Body of pancreas (tissue), 4 donors: ENCODE data around the gene PRKAR1A. TPM values are rescaled to one million over a fixed set of nuclear protein-coding genes. Genes with fewer than 3 reads are reported as not detected.
A peak's percentile ranks its signal among the peaks of the same experiment; 100 is the strongest.

Source experiments
- ATAC-seq: fragments of 150-250 bp; one replicate; pipeline ENCODE4 v1.9.1; 2016
- DNase-seq, 4 donors: peaks; one replicate each; pipeline ENCODE4 v3.0.0-alpha.2; 2019
- H3K27ac ChIP-seq, 4 donors: fragments of 200-600 bp; sonication (generic); 1 replicate in 3 of 4; 2 replicates in 1 of 4; pipeline versions ENCODE4 v1.5.1 to v1.6.1; 2016 to 2019; ENCODE audit warnings: mild to moderate bottlenecking in 1 of 4, mixed read lengths in 1 of 4, moderate library complexity in 1 of 4
- H3K27me3 ChIP-seq, 2 donors: fragments of 200-600 bp; sonication (generic); one replicate each; pipeline ENCODE4 v1.6.0; 2016; ENCODE audit warnings: mild to moderate bottlenecking in 1 of 2
- H3K36me3 ChIP-seq, 2 donors: fragments of 200-600 bp; sonication (generic); replicated peaks in 1 of 2; 2 replicates each; pipeline ENCODE4 v1.5.1; 2016; ENCODE audit warnings: low read depth in 2 of 2; ENCODE audit not compliant: insufficient read depth in 1 of 2
- H3K4me1 ChIP-seq: fragments of 200-600 bp; sonication (generic); one replicate; pipeline ENCODE4 v1.6.0; 2016
- H3K4me3 ChIP-seq, 2 donors: fragments of 200-600 bp; sonication (generic); 1 replicate in 1 of 2; 2 replicates in 1 of 2; pipeline ENCODE4 v1.5.1; 2016 to 2019
- H3K9me3 ChIP-seq, 3 donors: fragments of 200-600 bp; sonication (generic); 1 replicate in 2 of 3; 2 replicates in 1 of 3; pipeline ENCODE4 v1.5.1; 2016
- POLR2A ChIP-seq, 3 donors: fragments of 450-650 bp; IDR thresholded peaks; one replicate each; pipeline ENCODE4 v1.6.1; 2016; ENCODE audit warnings: antibody characterized with exemption in 3 of 3, mild to moderate bottlenecking in 2 of 3
- WGBS, 2 donors: methylation state at CpG; one replicate each; pipeline ENCODE4 v1.1.5; 2017; 5-methylcytosine and 5-hydroxymethylcytosine counted together
- intact Hi-C: fragments of 100-400 bp; cut with DNase I; formaldehyde crosslinking; loops from one replicate; pipeline ENCODE4 v1.15.1; 2023
- total RNA-seq, 2 donors: library from RNA; depleted of rRNA; stranded (reverse); fragments of >200 nt; gene quantifications; one replicate each; pipeline ENCODE4 v1.1.0, GENCODE V29; 2016
- TF ChIP-seq, protein P1 (sequence below), 7 experiments: fragments of 450-650 bp in 4 of 7; fragments of 200-600 bp in 3 of 7; sonication (generic) in 3 of 7; IDR thresholded peaks; one replicate each; pipeline ENCODE4 v1.5.1; 2016 to 2019; ENCODE audit warnings: antibody characterized with exemption in 7 of 7

PRKAR1A gene
- total RNA-seq, 2 donors from 2014 or later, result 71.2 to 80.7 TPM

DNA sequence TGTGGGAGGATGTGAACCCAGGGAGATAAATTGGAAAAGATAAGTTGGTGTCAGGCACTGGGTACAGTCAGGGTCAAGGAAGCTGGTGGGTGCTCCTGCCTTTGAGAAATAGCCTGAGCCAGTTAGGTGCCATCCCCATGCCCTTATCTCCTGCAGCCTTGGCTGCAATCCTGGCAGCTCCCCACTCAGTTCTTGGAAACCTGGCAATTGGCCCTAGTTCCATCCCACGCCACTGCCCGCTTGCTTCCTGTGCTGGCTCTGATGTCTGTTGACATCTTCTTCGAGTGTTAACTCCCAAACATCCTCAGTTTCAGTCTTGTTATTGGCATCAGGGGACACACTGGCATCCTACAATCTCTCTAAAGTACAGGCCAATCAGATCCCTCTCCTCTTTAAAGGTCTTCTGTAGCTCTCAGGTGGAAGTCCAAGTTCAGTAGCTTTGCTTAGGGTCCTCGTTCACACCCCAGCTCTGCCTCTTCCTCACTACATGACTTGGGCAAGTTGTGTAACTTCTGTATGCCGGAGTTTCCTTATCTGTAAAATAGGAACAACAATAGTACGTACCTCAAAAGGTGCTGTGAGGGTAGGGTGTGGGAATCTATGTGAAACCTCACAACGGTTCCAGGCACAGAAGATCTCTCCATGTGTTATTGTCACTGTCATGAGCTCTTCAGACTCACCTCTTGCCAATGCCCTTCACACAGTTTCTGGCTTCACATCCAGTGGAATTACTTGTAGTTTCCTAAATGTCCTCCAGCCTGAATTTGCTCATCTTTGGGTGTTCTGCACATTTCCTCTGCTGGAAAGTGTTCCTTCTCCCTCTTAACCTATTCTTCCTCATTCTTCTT lies 13.5 kb upstream of the PRKAR1A start:
- peak overlapping the region in 1 of 4 donors; percentile 68 for H3K27ac ChIP-seq
- no peak for TF ChIP-seq POLR2A (IDR thresholded peaks at IDR 0.05)
- TF ChIP-seq, protein P1, sequence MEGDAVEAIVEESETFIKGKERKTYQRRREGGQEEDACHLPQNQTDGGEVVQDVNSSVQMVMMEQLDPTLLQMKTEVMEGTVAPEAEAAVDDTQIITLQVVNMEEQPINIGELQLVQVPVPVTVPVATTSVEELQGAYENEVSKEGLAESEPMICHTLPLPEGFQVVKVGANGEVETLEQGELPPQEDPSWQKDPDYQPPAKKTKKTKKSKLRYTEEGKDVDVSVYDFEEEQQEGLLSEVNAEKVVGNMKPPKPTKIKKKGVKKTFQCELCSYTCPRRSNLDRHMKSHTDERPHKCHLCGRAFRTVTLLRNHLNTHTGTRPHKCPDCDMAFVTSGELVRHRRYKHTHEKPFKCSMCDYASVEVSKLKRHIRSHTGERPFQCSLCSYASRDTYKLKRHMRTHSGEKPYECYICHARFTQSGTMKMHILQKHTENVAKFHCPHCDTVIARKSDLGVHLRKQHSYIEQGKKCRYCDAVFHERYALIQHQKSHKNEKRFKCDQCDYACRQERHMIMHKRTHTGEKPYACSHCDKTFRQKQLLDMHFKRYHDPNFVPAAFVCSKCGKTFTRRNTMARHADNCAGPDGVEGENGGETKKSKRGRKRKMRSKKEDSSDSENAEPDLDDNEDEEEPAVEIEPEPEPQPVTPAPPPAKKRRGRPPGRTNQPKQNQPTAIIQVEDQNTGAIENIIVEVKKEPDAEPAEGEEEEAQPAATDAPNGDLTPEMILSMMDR (IDR thresholded peaks at IDR 0.05), result no peak
- H3K4me1 ChIP-seq, result peaks cover 11% of the 10 kb centered on the region
- no peaks in the 10 kb centered on the region for H3K9me3 ChIP-seq
- WGBS, 2 donors, result 35 to 37% methylated on average over 7 of the region's 7 CpGs
- DNase-seq, result peak in 1 of 4 donors; percentile 17
- H3K27me3 ChIP-seq, result no peaks in the 10 kb centered on the region
- intact Hi-C loops, result no loop called here
- H3K36me3 ChIP-seq, result no peaks in the 10 kb centered on the region
- ATAC-seq, result no peak
- no peak overlapping the region for H3K4me3 ChIP-seq

DNA sequence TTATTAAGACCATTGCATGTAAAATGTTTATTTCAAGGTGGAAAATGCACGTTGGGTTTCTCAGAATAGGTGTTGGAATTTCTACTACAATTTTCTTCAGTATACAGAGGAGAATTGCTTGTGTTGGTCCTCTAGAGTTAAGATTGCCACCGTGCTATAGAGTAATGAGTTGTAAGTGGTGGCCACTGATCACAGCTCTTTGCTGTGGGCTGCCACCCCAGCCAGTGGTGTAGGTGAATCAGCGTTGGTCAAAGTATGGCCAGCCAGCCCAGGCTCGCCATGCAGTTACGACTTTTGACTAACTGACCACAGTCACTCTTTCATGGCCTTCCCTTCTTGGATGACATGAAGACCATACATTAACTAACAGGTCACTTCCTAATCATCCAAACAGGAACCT lies 12.6 kb upstream of the PRKAR1A start:
- Histone ChIP-seq H3K4me3 (no peak overlapping the region), H3K27me3 (no peaks in the 10 kb centered on the region), H3K36me3 (no peaks in the 10 kb centered on the region), H3K4me1 (peaks cover 11% of the 10 kb centered on the region), H3K27ac (no peak overlapping the region), H3K9me3 (no peaks in the 10 kb centered on the region)
- intact Hi-C loops, result no loop called here
- no peak for DNase-seq
- 93% methylated on average over 5 of the region's 5 CpGs for WGBS, 2 donors
- TF ChIP-seq POLR2A (IDR thresholded peaks at IDR 0.05), result no peak
- TF ChIP-seq, protein P1 (IDR thresholded peaks at IDR 0.05), result no peak
- ATAC-seq, result no peak

DNA sequence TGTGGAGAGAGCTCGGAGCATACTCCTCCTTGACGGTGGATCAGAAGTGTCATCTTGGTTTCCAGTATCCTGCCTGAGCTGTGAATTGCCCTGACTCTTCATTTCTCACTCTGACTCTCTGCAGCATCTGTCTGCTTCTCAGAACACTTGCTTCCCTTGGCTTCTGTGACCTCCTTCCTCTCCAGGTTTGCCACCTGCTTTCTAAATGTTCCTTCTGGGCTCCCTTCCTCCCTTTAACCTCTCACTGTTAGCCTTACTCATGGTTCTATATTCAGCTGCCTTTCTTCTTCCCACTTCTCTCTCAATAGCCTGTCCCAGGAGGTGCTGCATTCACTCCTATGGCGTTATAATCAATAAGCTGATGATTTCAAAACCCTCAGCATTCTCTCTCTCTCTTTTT lies 11.2 kb upstream of the PRKAR1A start:
- DNase-seq (no peak), ATAC-seq (no peak)
- intact Hi-C loops, result no loop called here
- no peak overlapping the region for H3K27ac ChIP-seq
- peaks cover 11% of the 10 kb centered on the region for H3K4me1 ChIP-seq
- no peak for TF ChIP-seq POLR2A (IDR thresholded peaks at IDR 0.05)
- TF ChIP-seq, protein P1 (IDR thresholded peaks at IDR 0.05), result no peak
- H3K27me3 ChIP-seq, result no peaks in the 10 kb centered on the region
- no peak overlapping the region for H3K4me3 ChIP-seq
- H3K9me3 ChIP-seq, result no peaks in the 10 kb centered on the region
- no peaks in the 10 kb centered on the region for H3K36me3 ChIP-seq
- whole genome bisulfite sequencing, 2 donors, result 85 to 87% methylated on average over 3 of the region's 3 CpGs

DNA sequence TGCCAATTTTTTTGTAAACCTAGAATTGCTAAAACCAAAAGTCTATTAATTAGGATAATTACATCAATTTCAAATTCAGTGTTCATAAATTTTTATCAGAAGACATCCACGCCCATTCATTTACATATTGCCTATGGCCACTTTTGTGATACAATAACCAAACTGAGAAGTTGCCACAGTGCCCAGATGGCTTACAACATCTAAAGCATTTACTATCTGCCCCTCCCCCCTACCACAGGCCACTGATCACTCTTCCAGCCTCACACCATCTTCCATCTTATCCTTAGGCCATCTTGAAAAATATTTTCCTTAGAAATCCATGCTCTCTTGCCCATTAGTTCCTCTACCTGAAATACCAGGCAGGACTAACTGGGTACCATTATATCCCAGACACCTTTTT lies 6.3 kb upstream of the PRKAR1A start:
- intact Hi-C loops, result no loop called here
- no peaks in the 10 kb centered on the region for H3K9me3 ChIP-seq
- no peak for ATAC-seq

More for the DNA sequence above, 6.3 kb upstream of the PRKAR1A start:
- WGBS, 2 donors, result 78 to 90% methylated on average over 1 of the region's 1 CpG
- H3K4me1 ChIP-seq, result peaks cover 1% of the 10 kb centered on the region
- H3K4me3 ChIP-seq, result no peak overlapping the region
- no peaks in the 10 kb centered on the region for H3K36me3 ChIP-seq
- TF ChIP-seq, protein P1 (IDR thresholded peaks at IDR 0.05), result no peak
- no peak for TF ChIP-seq POLR2A (IDR thresholded peaks at IDR 0.05)
- no peak overlapping the region for H3K27ac ChIP-seq
- DNase-seq, result no peak
- H3K27me3 ChIP-seq, result no peaks in the 10 kb centered on the region
